Measurements from ENCODE around the gene NFIC. TPM values are rescaled to one million over a fixed set of nuclear protein-coding genes. Genes with fewer than 3 reads are reported as not detected.
A peak's percentile ranks its signal among the peaks of the same experiment; 100 is the strongest.
"Not testable (repeated sequence)": the region's sequence is repeated elsewhere in the genome, so short reads cannot be mapped to it uniquely, and the experiment has no call there.

NFIC gene
- total RNA-seq, 4 donors from 2014 or later, result 55.7 to 84.5 (median 65.5) TPM

GRCh38 chr19:3322199-3322978, 44.0 kb upstream of the NFIC start:
- TF ChIP-seq, protein P1, sequence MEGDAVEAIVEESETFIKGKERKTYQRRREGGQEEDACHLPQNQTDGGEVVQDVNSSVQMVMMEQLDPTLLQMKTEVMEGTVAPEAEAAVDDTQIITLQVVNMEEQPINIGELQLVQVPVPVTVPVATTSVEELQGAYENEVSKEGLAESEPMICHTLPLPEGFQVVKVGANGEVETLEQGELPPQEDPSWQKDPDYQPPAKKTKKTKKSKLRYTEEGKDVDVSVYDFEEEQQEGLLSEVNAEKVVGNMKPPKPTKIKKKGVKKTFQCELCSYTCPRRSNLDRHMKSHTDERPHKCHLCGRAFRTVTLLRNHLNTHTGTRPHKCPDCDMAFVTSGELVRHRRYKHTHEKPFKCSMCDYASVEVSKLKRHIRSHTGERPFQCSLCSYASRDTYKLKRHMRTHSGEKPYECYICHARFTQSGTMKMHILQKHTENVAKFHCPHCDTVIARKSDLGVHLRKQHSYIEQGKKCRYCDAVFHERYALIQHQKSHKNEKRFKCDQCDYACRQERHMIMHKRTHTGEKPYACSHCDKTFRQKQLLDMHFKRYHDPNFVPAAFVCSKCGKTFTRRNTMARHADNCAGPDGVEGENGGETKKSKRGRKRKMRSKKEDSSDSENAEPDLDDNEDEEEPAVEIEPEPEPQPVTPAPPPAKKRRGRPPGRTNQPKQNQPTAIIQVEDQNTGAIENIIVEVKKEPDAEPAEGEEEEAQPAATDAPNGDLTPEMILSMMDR (IDR thresholded peaks at IDR 0.05), result no peak
- DNase-seq (ENCODE audit: low spot score) (no peak), ATAC-seq (ENCODE audit: low FRiP score) (no peak)

- DNase-seq (ENCODE audit: low spot score) (no peak), ATAC-seq (ENCODE audit: low FRiP score) (no peak)
- TF ChIP-seq, protein P1 (IDR thresholded peaks at IDR 0.05), result no peak
Observed at GRCh38 chr19:3323026-3323425, 43.4 kb upstream of the NFIC start.

DNA sequence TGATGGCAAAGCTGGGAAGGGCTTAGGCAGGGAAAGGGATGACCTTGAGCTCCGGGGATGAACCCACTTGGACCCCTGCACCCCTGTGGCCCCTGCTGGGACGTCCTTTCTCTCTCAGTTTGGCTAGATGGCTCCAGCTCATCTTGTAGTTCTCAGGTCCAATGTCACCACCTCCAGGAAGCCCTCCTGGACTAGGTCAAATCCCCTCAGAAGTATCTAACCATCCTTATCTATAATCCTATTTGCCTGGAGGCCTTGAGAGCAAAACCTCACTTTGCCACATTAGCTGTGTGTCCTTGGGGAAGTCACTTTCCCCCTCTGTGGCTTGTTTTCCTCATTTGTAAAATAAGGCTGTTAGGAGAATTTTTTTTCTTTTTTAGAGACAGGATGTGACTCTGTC, 42.7 kb upstream of the NFIC start:
- TF ChIP-seq, protein P1 (IDR thresholded peaks at IDR 0.05), result no peak
- DNase-seq (ENCODE audit: low spot score) (no peak), ATAC-seq (ENCODE audit: low FRiP score) (no peak)

- peak; percentile 72 for DNase-seq (ENCODE audit: low spot score)
- no peak for ATAC-seq (ENCODE audit: low FRiP score)
- TF ChIP-seq, protein P1 (IDR thresholded peaks at IDR 0.05), result peak in 1 of 3 donors; percentile 26
Observed at GRCh38 chr19:3324405-3324856, 42.0 kb upstream of the NFIC start.

DNA sequence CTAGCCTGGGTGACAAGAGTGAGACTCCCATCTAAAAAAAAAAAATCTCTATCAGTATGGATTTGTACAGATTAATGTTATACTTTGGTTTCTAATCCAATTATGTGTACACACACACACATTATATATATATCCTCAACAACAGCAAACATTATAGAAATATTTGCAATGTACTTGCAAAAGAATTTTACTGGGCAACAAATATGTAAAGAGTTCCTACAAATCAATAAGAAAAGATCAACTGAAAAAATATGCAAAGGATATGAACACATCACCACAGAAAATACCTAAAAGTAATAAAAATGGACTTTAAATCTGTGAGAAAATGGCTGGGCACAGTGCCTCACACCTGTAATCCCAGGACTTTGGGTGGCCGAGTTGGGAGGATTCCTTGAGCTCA, 40.9 kb upstream of the NFIC start:
- DNase-seq (ENCODE audit: low spot score), result no peak
- TF ChIP-seq, protein P1 (IDR thresholded peaks at IDR 0.05), result no peak
- no peak for ATAC-seq (ENCODE audit: low FRiP score)

DNA sequence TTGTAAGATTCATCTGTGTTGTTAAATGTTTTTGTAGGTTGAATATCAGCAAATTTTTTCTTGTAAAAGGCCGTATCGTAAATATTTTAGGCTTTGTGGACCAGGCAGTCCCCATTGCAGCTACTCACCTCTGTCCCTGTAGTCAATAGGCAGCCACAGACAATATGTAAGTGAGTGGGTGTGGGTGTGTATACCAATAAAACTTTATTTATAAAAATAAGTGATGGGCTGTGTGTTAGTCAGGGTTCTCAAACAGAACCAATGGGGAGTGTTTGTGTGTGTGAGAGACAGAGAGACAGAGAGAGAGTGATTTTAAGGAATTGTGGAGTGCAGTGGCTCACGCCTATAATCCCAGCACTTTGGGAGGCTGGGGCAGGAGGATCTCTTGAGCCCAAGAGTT, 37.6 kb upstream of the NFIC start:
- no peak for DNase-seq (ENCODE audit: low spot score)
- TF ChIP-seq, protein P1 (IDR thresholded peaks at IDR 0.05), result no peak
- ATAC-seq (ENCODE audit: low FRiP score), result no peak

GRCh38 chr19:3330047-3330446, 36.3 kb upstream of the NFIC start:
- ATAC-seq (ENCODE audit: low FRiP score) (no peak), DNase-seq (ENCODE audit: low spot score) (no peak)
- TF ChIP-seq, protein P1 (IDR thresholded peaks at IDR 0.05), result no peak

DNA sequence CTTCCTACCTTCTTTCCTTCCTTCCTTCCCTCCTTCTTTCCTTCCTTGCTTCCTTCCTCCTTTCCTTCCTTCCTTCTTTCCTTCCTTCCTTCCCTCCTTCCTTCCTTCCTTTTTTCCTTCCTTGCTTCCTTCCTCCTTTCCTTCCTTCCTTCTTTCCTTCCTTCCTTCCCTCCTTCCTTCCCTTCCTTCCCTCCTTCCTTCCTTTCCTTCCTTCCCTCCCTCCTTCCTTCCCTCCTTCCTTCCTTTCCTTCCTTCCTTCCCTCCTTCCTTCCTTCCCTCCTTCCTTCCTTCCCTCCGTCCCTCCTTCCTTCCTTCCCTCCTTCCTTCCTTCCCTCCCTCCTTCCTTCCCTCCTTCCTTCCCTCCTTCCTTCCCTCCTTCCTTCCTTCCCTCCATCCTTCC, 34.2 kb upstream of the NFIC start:
- not testable (repeated sequence) for DNase-seq (ENCODE audit: low spot score)

More for the DNA sequence above, 34.2 kb upstream of the NFIC start:
- not testable (repeated sequence) for ATAC-seq (ENCODE audit: low FRiP score)
